Endodermal cell (in vitro differentiated cells): ENCODE data around the gene EVX1. TPM values are rescaled to one million over a fixed set of nuclear protein-coding genes. Genes with fewer than 3 reads are reported as not detected.

ENCODE experiments used
- DNase-seq: peaks from one replicate; pipeline ENCODE4 v3.0.0-alpha.2; 2017
- H3K27ac ChIP-seq: 2 replicates; pipeline ENCODE4 v1.5.1; 2013; ENCODE audit warnings: mild to moderate bottlenecking, low read depth, low read length, moderate library complexity
- H3K27me3 ChIP-seq: 2 replicates; pipeline ENCODE4 v1.6.1; 2013; ENCODE audit warnings: mild to moderate bottlenecking, low read length, moderate library complexity; ENCODE audit not compliant: insufficient read depth, control insufficient read depth, poor library complexity, severe bottlenecking
- H3K36me3 ChIP-seq: 2 replicates; pipeline ENCODE4 v1.7.0; 2013; ENCODE audit warnings: mild to moderate bottlenecking, low read length, moderate library complexity; ENCODE audit not compliant: control insufficient read depth, insufficient read depth
- H3K4me1 ChIP-seq: one replicate; pipeline ENCODE4 v1.7.0; 2013; ENCODE audit warnings: low read length; ENCODE audit not compliant: control insufficient read depth, insufficient read depth
- H3K4me3 ChIP-seq: 2 replicates; pipeline ENCODE4 v1.5.1; 2013; ENCODE audit warnings: mild to moderate bottlenecking, low read length, moderate library complexity
- H3K9ac ChIP-seq: 2 replicates; pipeline ENCODE4 v1.6.1; 2013; ENCODE audit warnings: mild to moderate bottlenecking, low read length, moderate library complexity; ENCODE audit not compliant: poor library complexity, severe bottlenecking; ENCODE audit errors: extremely low read depth
- H3K9me3 ChIP-seq: 2 replicates; pipeline ENCODE4 v1.6.1; 2013; ENCODE audit warnings: mild to moderate bottlenecking, low read length, moderate library complexity; ENCODE audit not compliant: control insufficient read depth
- H3K27ac Mint-ChIP-seq: 2 replicates; pipeline ENCODE4 v1.8.0; 2020; ENCODE audit warnings: mixed read lengths
- H3K27me3 Mint-ChIP-seq: 2 replicates; pipeline ENCODE4 v1.8.0; 2021; ENCODE audit warnings: mild to moderate bottlenecking, mixed read lengths; ENCODE audit not compliant: insufficient read depth
- H3K36me3 Mint-ChIP-seq: 2 replicates; pipeline ENCODE4 v1.8.0; 2020; ENCODE audit warnings: low read depth, mixed read lengths
- H3K4me1 Mint-ChIP-seq: 2 replicates; pipeline ENCODE4 v1.8.0; 2020; ENCODE audit warnings: mixed read lengths
- H3K4me3 Mint-ChIP-seq: 2 replicates; pipeline ENCODE4 v1.8.0; 2020; ENCODE audit warnings: mild to moderate bottlenecking, moderate library complexity, mixed read lengths
- H3K9me3 Mint-ChIP-seq: 2 replicates; pipeline ENCODE4 v1.8.0; 2020; ENCODE audit warnings: mild to moderate bottlenecking, mixed read lengths
- CTCF ChIP-seq: fragments of 200-600 bp; sonication (generic); conservative IDR thresholded peaks from 2 replicates; pipeline ENCODE4 v1.5.0; 2021; ENCODE audit warnings: antibody characterized with exemption, mild to moderate bottlenecking
- WGBS, 2 experiments: methylation state at CpG; one replicate each; pipeline versions ENCODE4 v1.1.5 to v1.1.7; 2013; ENCODE audit warnings: missing lambda C conversion rate in 2 of 2, mixed read lengths in 1 of 2; ENCODE audit not compliant: insufficient coverage in 1 of 2, insufficient read length in 1 of 2; 5-methylcytosine and 5-hydroxymethylcytosine counted together
- total RNA-seq, 2 donors: library from RNA; stranded (reverse); fragmentation: NEBNext Ultra II Directional in 1 of 2; extraction: Animal tissue kit (Norgen Biotek cat#: 25700) in 1 of 2; gene quantifications; 2 replicates in 1 of 2; 3 replicates in 1 of 2; pipeline ENCODE4 v1.2.1, GENCODE V29; 2021

Gene EVX1
- total RNA-seq, 2 donors from 2014 or later = 4.9 to 10.7 TPM

- H3K27ac ChIP-seq = no peak overlapping the region
- H3K4me3 ChIP-seq = no peak overlapping the region
- H3K4me3 Mint-ChIP-seq = no peak overlapping the region
- peaks cover 100% of the 10 kb centered on the region for H3K27me3 ChIP-seq
- no peaks in the 10 kb centered on the region for H3K36me3 Mint-ChIP-seq
- no peak overlapping the region for H3K9ac ChIP-seq
- peaks cover 4% of the 10 kb centered on the region for H3K4me1 ChIP-seq
- no peak overlapping the region for H3K27ac Mint-ChIP-seq
- no peak for DNase-seq
- H3K9me3 Mint-ChIP-seq = no peaks in the 10 kb centered on the region
- peaks cover 10% of the 10 kb centered on the region for H3K4me1 Mint-ChIP-seq
- H3K27me3 Mint-ChIP-seq = peaks cover 100% of the 10 kb centered on the region
- WGBS, 2 experiments = 34 to 53% methylated on average over 3 to 7 of the region's 7 CpGs
- no peaks in the 10 kb centered on the region for H3K36me3 ChIP-seq
- no peaks in the 10 kb centered on the region for H3K9me3 ChIP-seq
- no peak for TF ChIP-seq CTCF
Measured at GRCh38 chr7:27207348-27207985, 35.1 kb upstream of the EVX1 start.

- Mint-ChIP-seq H3K4me1 (peaks cover 14% of the 10 kb centered on the region), H3K36me3 (no peaks in the 10 kb centered on the region)
- WGBS, 2 experiments = 69 to 71% methylated on average over 2 to 4 of the region's 4 CpGs
Measured at GRCh38 chr7:27208998-27209397, 33.6 kb upstream of the EVX1 start.

GRCh38 chr7:27209933-27210440 is 32.6 kb upstream of the EVX1 start:
- peaks cover 2% of the 10 kb centered on the region for H3K4me1 ChIP-seq
- peaks cover 100% of the 10 kb centered on the region for H3K27me3 Mint-ChIP-seq
- no peaks in the 10 kb centered on the region for H3K36me3 Mint-ChIP-seq
- no peak overlapping the region for H3K4me3 Mint-ChIP-seq
- no peaks in the 10 kb centered on the region for H3K9me3 Mint-ChIP-seq
- no peak overlapping the region for H3K27ac ChIP-seq
- H3K9ac ChIP-seq = no peak overlapping the region
- no peaks in the 10 kb centered on the region for H3K36me3 ChIP-seq
- H3K4me1 Mint-ChIP-seq = peaks cover 10% of the 10 kb centered on the region
- H3K4me3 ChIP-seq = no peak overlapping the region
- H3K9me3 ChIP-seq = no peaks in the 10 kb centered on the region
- TF ChIP-seq CTCF = no peak
- H3K27ac Mint-ChIP-seq = no peak overlapping the region
- WGBS, 2 experiments = 49 to 57% methylated on average over 7 to 11 of the region's 11 CpGs
- DNase-seq = no peak
- H3K27me3 ChIP-seq = peaks cover 100% of the 10 kb centered on the region

More at GRCh38 chr7:27208998-27209397, 33.6 kb upstream of the EVX1 start:
- H3K9me3 ChIP-seq = no peaks in the 10 kb centered on the region
- DNase-seq = no peak
- no peak overlapping the region for H3K27ac Mint-ChIP-seq
- TF ChIP-seq CTCF = no peak
- peaks cover 100% of the 10 kb centered on the region for H3K27me3 ChIP-seq
- H3K4me1 ChIP-seq = peaks cover 4% of the 10 kb centered on the region
- H3K36me3 ChIP-seq = no peaks in the 10 kb centered on the region
- H3K27me3 Mint-ChIP-seq = peaks cover 100% of the 10 kb centered on the region
- no peak overlapping the region for H3K4me3 Mint-ChIP-seq
- no peak overlapping the region for H3K27ac ChIP-seq
- H3K4me3 ChIP-seq = no peak overlapping the region
- H3K9ac ChIP-seq = no peak overlapping the region
- no peaks in the 10 kb centered on the region for H3K9me3 Mint-ChIP-seq
